HCT116 (cell line): ENCODE results near the gene PRPH2. TPM values are rescaled to one million over a fixed set of nuclear protein-coding genes. Genes with fewer than 3 reads are reported as not detected.
A peak's percentile ranks its signal among the peaks of the same experiment; 100 is the strongest.

Source experiments
- ATAC-seq: fragments of 200-7000 bp; cut with Tn5 transposase; 2 replicates; pipeline ENCODE4 v1.9.1; 2020; ENCODE audit warnings: mild to moderate bottlenecking, moderate library complexity
- BruUV-seq: library from RNA; stranded (reverse); fragments of 400-500 nt; replicated peaks from 2 replicates; lab custom pipeline; 2021; lab: Mats Ljungman, UMichigan
- CTCF ChIA-PET: fragments of 300-600 bp; sonication (Branson Sonifier 250); formaldehyde crosslinking; loops from one replicate; lab custom pipeline; 2021; ENCODE audit warnings: antibody characterized with exemption; lab: Charles Lee
- POLR2A ChIA-PET: fragments of 300-600, 350-600 bp; sonication (Branson Sonifier 250); formaldehyde crosslinking; loops from one replicate; lab custom pipeline; 2021; ENCODE audit warnings: antibody characterized with exemption; lab: Charles Lee
- RAD21 ChIA-PET, 2 experiments: fragments of 300-600 bp; sonication (Branson Sonifier 250); formaldehyde crosslinking; loops; one replicate each; lab custom pipeline; 2023; ENCODE audit warnings: low total read pairs in 2 of 2; ENCODE audit not compliant: uncharacterized antibody in 2 of 2, unreplicated experiment in 2 of 2, low non-redundant PET in 1 of 2; lab: Charles Lee
- DNase-seq: peaks from one replicate; pipeline ENCODE4 v3.0.0-alpha.2; 2010; ENCODE audit warnings: low read depth, low spot score
- H2AFZ ChIP-seq: fragments of 200-600 bp; shearing (Covaris generic), sonication (generic); 2 replicates; pipeline ENCODE4 v1.6.1; 2017; ENCODE audit warnings: low read depth, mixed run types, mixed read lengths, antibody characterized with exemption, low read length; ENCODE audit not compliant: poor library complexity, severe bottlenecking
- H3K27ac ChIP-seq: 2 replicates; pipeline ENCODE4 v1.5.1; 2012; ENCODE audit warnings: low read depth, low read length
- H3K27me3 ChIP-seq: fragments of 200-600 bp; sonication (generic); 2 replicates; pipeline ENCODE4 v1.6.1; 2016; ENCODE audit warnings: mixed run types, low read length, mixed read lengths; ENCODE audit not compliant: insufficient read depth
- H3K36me3 ChIP-seq, 2 experiments: fragments of 200-500 bp in 1 of 2; fragments of 200-600 bp in 1 of 2; sonication (Bioruptor generic) in 1 of 2; sonication (generic) in 1 of 2; 2 replicates each; pipeline versions ENCODE4 v1.5.1 to v1.6.1; 2014 to 2016; ENCODE audit warnings: low read length in 2 of 2, inconsistent platforms in 1 of 2, mixed read lengths in 1 of 2, mixed run types in 1 of 2; ENCODE audit not compliant: insufficient read depth in 2 of 2, control insufficient read depth in 1 of 2
- H3K4me1 ChIP-seq, 2 experiments: fragments of 200-600 bp in 1 of 2; sonication (generic) in 1 of 2; 2 replicates each; pipeline versions ENCODE4 v1.5.1 to v1.6.1; 2012 to 2017; ENCODE audit warnings: low read length in 2 of 2, inconsistent platforms in 1 of 2, mild to moderate bottlenecking in 1 of 2, mixed read lengths in 1 of 2, mixed run types in 1 of 2, moderate library complexity in 1 of 2; ENCODE audit not compliant: insufficient read depth in 2 of 2, control insufficient read depth in 1 of 2
- H3K4me2 ChIP-seq: fragments of 200-600 bp; sonication (generic); 2 replicates; pipeline ENCODE4 v1.6.1; 2017; ENCODE audit warnings: mixed run types, low read length, mixed read lengths
- H3K4me3 ChIP-seq, 2 experiments: fragments of 200-600 bp in 1 of 2; sonication (generic) in 1 of 2; replicated peaks in 1 of 2; 2 replicates each; pipeline ENCODE4 v1.5.1; 2011 to 2016; ENCODE audit warnings: low read length in 2 of 2, control low read depth in 1 of 2, low read depth in 1 of 2, mild to moderate bottlenecking in 1 of 2, mixed read lengths in 1 of 2, mixed run types in 1 of 2
- H3K79me2 ChIP-seq: fragments of 200-600 bp; sonication (generic); 2 replicates; pipeline ENCODE4 v1.6.1; 2017; ENCODE audit warnings: mild to moderate bottlenecking, mixed run types, low read length, moderate library complexity, mixed read lengths; ENCODE audit not compliant: insufficient read depth
- H3K9ac ChIP-seq: fragments of 200-600 bp; sonication (generic); 2 replicates; pipeline ENCODE4 v1.6.1; 2016; ENCODE audit warnings: low read length, mixed read lengths
- H3K9me2 ChIP-seq: fragments of 200-600 bp; sonication (generic), shearing (Covaris generic); 2 replicates; pipeline ENCODE4 v1.6.1; 2017; ENCODE audit warnings: mixed run types, mild to moderate bottlenecking, moderate library complexity; ENCODE audit not compliant: insufficient read depth
- H3K9me3 ChIP-seq, 2 experiments: fragments of 200-500 bp in 1 of 2; fragments of 200-600 bp in 1 of 2; sonication (Bioruptor generic) in 1 of 2; sonication (generic) in 1 of 2; 2 replicates each; pipeline ENCODE4 v1.6.1; 2014 to 2017; ENCODE audit warnings: low read length in 2 of 2, mixed read lengths in 2 of 2, inconsistent platforms in 1 of 2, low read depth in 1 of 2, mild to moderate bottlenecking in 1 of 2, mixed run types in 1 of 2, moderate library complexity in 1 of 2; ENCODE audit not compliant: control insufficient read depth in 1 of 2, insufficient read depth in 1 of 2
- H4K20me1 ChIP-seq: fragments of 200-600 bp; sonication (generic), shearing (Covaris generic); 2 replicates; pipeline ENCODE4 v1.6.1; 2017; ENCODE audit warnings: mixed run types, mild to moderate bottlenecking, moderate library complexity; ENCODE audit not compliant: insufficient read depth
- CBX3 ChIP-seq: IDR thresholded peaks from 2 replicates; pipeline ENCODE4 v1.6.1; 2012; ENCODE audit warnings: low read depth
- CEBPB ChIP-seq: IDR thresholded peaks from 2 replicates; pipeline ENCODE4 v1.6.1; 2012; ENCODE audit warnings: low read depth
- CTCF ChIP-seq, 3 experiments: fragments of 200-600 bp in 1 of 3; sonication (generic) in 1 of 3; IDR thresholded peaks in 2 of 3; conservative IDR thresholded peaks in 1 of 3; 2 replicates each; pipeline ENCODE4 v1.5.1; 2012 to 2017; ENCODE audit warnings: low read depth in 2 of 3, low read length in 2 of 3, antibody characterized with exemption in 1 of 3, borderline replicate concordance in 1 of 3, control low read depth in 1 of 3, mild to moderate bottlenecking in 1 of 3, mixed read lengths in 1 of 3, mixed run types in 1 of 3, moderate library complexity in 1 of 3; ENCODE audit not compliant: insufficient read depth in 1 of 3
- EGR1 ChIP-seq: IDR thresholded peaks from 2 replicates; pipeline ENCODE4 v1.6.1; 2012; ENCODE audit warnings: low read depth
- ELF1 ChIP-seq: IDR thresholded peaks from 2 replicates; pipeline ENCODE4 v1.6.1; 2012; ENCODE audit warnings: low read depth, borderline replicate concordance
- EZH2 ChIP-seq: fragments of 200-600 bp; sonication (generic); IDR thresholded peaks from 2 replicates; pipeline ENCODE4 v1.6.1; 2017; ENCODE audit warnings: antibody characterized with exemption, mixed run types
- POLR2A ChIP-seq: IDR thresholded peaks from 2 replicates; pipeline ENCODE4 v1.7.0; 2011; ENCODE audit warnings: borderline replicate concordance; ENCODE audit not compliant: insufficient read depth, insufficient read length; ENCODE audit errors: extremely low read depth
- POLR2AphosphoS5 ChIP-seq: IDR thresholded peaks from 2 replicates; pipeline ENCODE4 v1.6.1; 2011; ENCODE audit warnings: mild to moderate bottlenecking, low read depth, low read length, moderate library complexity
- RAD21 ChIP-seq: IDR thresholded peaks from 2 replicates; pipeline ENCODE4 v1.6.1; 2012; ENCODE audit warnings: low read depth, mild to moderate bottlenecking
- REST ChIP-seq: IDR thresholded peaks from 2 replicates; pipeline ENCODE4 v1.6.1; 2012; ENCODE audit warnings: low read depth
- SP1 ChIP-seq: IDR thresholded peaks from 2 replicates; pipeline ENCODE4 v1.6.1; 2012; ENCODE audit warnings: low read depth
- SRF ChIP-seq: IDR thresholded peaks from 2 replicates; pipeline ENCODE4 v1.6.1; 2012; ENCODE audit warnings: low read depth
- YY1 ChIP-seq: IDR thresholded peaks from 2 replicates; pipeline ENCODE4 v1.6.1; 2011; ENCODE audit warnings: low read length, low read depth, moderate library complexity, mild to moderate bottlenecking; ENCODE audit not compliant: insufficient replicate concordance; ENCODE audit errors: extremely low read depth
- ZNF274 ChIP-seq: fragments of 200-500 bp; sonication (Bioruptor generic); IDR thresholded peaks from 2 replicates; pipeline ENCODE4 v1.6.1; 2014; ENCODE audit warnings: mild to moderate bottlenecking, low read depth, low read length, inconsistent platforms
- intact Hi-C: fragments of 100-400 bp; cut with micrococcal nuclease; formaldehyde crosslinking; loops from 2 replicates; pipeline ENCODE4 v1.10.0; 2022
- total RNA-seq: library from RNA; stranded (reverse); gene quantifications from one replicate; pipeline ENCODE4 v1.2.1, GENCODE V29; 2021; ENCODE audit not compliant: unreplicated experiment

PRPH2 gene
- total RNA-seq, 1 experiment from 2014 or later, result not detected

- ATAC-seq, result no peak
- no peak for TF ChIP-seq CBX3
- no peak for TF ChIP-seq ZNF274
- no peak for TF ChIP-seq EZH2
- no peak for TF ChIP-seq YY1
- TF ChIP-seq POLR2A, result no peak
- TF ChIP-seq POLR2AphosphoS5, result no peak
- no peak for TF ChIP-seq EGR1
- TF ChIP-seq, all 23 proteins: peak for 0
- Histone ChIP-seq H3K36me3 (no peaks in the 10 kb centered on the region), H3K4me3 (peak overlapping the region; percentile 88 to 99), H3K9me3 (no peaks in the 10 kb centered on the region), H3K9me2 (no peaks in the 10 kb centered on the region), H3K27ac (no peak overlapping the region), H2AFZ (no peak overlapping the region), H3K9ac (peak overlapping the region; percentile 94), H3K79me2 (peaks cover 23% of the 10 kb centered on the region), H4K20me1 (no peaks in the 10 kb centered on the region), H3K4me1 (peaks cover 11 to 27% of the 10 kb centered on the region in 2 experiments), H3K4me2 (peak overlapping the region; percentile 93), H3K27me3 (no peaks in the 10 kb centered on the region)
- ChIA-PET CTCF (no interaction called here), POLR2A (interaction anchor here (0.8 kb wide), 1 partner anchor 15 kb away, joined by 3 read pairs; no protein-coding TSS in a partner anchor), RAD21 (no interaction called here)
- no TSS peak for BruUV-seq
- intact Hi-C loops, result no loop called here
- DNase-seq, result no peak
Measured at GRCh38 chr6:42744351-42744893, 22.0 kb upstream of the PRPH2 start.

- DNase-seq (no peak), ATAC-seq (no peak)
- Histone ChIP-seq H3K4me3 (no peak overlapping the region), H3K79me2 (peaks cover 19% of the 10 kb centered on the region), H2AFZ (no peak overlapping the region), H3K4me2 (no peak overlapping the region), H3K9ac (no peak overlapping the region), H4K20me1 (no peaks in the 10 kb centered on the region), H3K27ac (no peak overlapping the region), H3K36me3 (no peaks in the 10 kb centered on the region), H3K27me3 (no peaks in the 10 kb centered on the region), H3K9me3 (no peaks in the 10 kb centered on the region), H3K9me2 (no peaks in the 10 kb centered on the region), H3K4me1 (peaks cover 5 to 9% of the 10 kb centered on the region in 2 experiments)
- ChIA-PET POLR2A (no interaction called here), CTCF (no interaction called here), RAD21 (no interaction called here)
- intact Hi-C loops, result no loop called here
- no TSS peak for BruUV-seq
- TF ChIP-seq CBX3 (no peak), RAD21 (no peak), CEBPB (no peak), EGR1 (no peak), POLR2AphosphoS5 (no peak), ELF1 (no peak), REST (no peak), CTCF (IDR thresholded peaks at IDR 0.05 in 2 of 3, conservative IDR thresholded peaks at IDR 0.05 in 1 of 3; ENCODE audit: borderline replicate concordance in 1 of 3, insufficient read depth in 1 of 3, low read depth in 2 of 3, low read length in 2 of 3) (no peak), SP1 (no peak), SRF (no peak)
Measured at GRCh38 chr6:42742116-42742894, 19.9 kb upstream of the PRPH2 start.
